Measurements from ENCODE around the gene HOXD12. TPM values are rescaled to one million over a fixed set of nuclear protein-coding genes. Genes with fewer than 3 reads are reported as not detected.

Gene HOXD12
- total RNA-seq, 1 experiment from 2014 or later, result 0.13 TPM

DNA sequence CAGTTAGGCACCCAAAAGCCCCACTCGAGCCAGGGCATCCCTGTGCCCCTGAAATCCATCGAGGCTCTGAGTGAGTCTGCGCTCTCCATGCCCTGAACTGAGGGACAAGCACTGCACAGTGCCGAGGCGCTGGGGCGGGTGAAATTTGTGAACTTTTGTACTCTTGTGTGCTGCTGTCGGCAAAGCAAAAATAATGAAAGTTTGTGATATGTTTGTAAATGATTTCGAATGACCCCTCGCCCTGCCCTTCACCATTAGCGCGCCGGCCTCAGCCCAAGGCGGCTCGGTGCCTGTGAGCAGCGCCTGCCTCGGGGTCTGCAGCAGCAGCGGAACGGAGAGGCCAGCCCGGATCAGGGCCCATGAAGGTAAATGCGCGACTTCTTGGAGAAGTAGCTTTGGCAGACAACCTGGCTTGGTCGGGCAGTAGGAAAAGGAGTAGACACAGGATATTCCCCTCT lies 49.9 kb downstream of the HOXD12 start:
- intact Hi-C loops (cut with micrococcal nuclease; ENCODE audit: unreplicated experiment), result no loop called here

GRCh38 chr2:176149939-176150583 lies 50.5 kb downstream of the HOXD12 start:
- Histone ChIP-seq H3K27me3 (ENCODE audit: control insufficient read depth, insufficient read depth, low read length) (peaks cover 2% of the 10 kb centered on the region; the same call in 1 of the 2 replicates), H3K36me3 (ENCODE audit: control insufficient read depth, insufficient read depth, low read length) (no peaks in the 10 kb centered on the region), H3K9me3 (ENCODE audit: control insufficient read depth, insufficient read depth, low read depth, low read length) (no peaks in the 10 kb centered on the region), H3K4me1 (ENCODE audit: control insufficient read depth, insufficient read depth, low read length) (no peaks in the 10 kb centered on the region), H3K27ac (ENCODE audit: low read length) (no peak overlapping the region), H3K4me3 (ENCODE audit: low read depth in 2 of 2, low read length in 2 of 2) (no peak overlapping the region)
- no TSS peak for BruUV-seq (replicated peaks)
- no peak for ATAC-seq
- in situ Hi-C loops (cut with HindIII; ENCODE audit: low pct_unique_long_range_greater_than_20kb, low sequenced_read_pairs) (no loop called here), intact Hi-C loops (cut with micrococcal nuclease; ENCODE audit: unreplicated experiment) (no loop called here)
- no peak for TF ChIP-seq REST (IDR thresholded peaks at IDR 0.05; ENCODE audit: insufficient read depth in 1 of 2, low read depth in 2 of 2, low read length in 1 of 2)
- no peak for TF ChIP-seq SIN3A (IDR thresholded peaks at IDR 0.05; ENCODE audit: borderline replicate concordance, insufficient read depth, low read depth, low read length)
- no peak for TF ChIP-seq TCF7L2 (IDR thresholded peaks at IDR 0.05; ENCODE audit: low read depth, low read length)
- no peak for TF ChIP-seq POLR2AphosphoS5 (IDR thresholded peaks at IDR 0.05; ENCODE audit: low read depth, low read length)
- TF ChIP-seq CTCF (IDR thresholded peaks at IDR 0.05), result no peak
- ChIA-PET CTCF (no interaction called here), POLR2A (no interaction called here)
- no peak for DNase-seq (ENCODE audit: low read depth, low spot score)

More for the DNA sequence above, 49.9 kb downstream of the HOXD12 start:
- no TSS peak for BruUV-seq (replicated peaks)
- Histone ChIP-seq H3K27ac (ENCODE audit: low read length) (no peak overlapping the region), H3K4me3 (ENCODE audit: low read depth in 2 of 2, low read length in 2 of 2) (no peak overlapping the region), H3K27me3 (ENCODE audit: control insufficient read depth, insufficient read depth, low read length) (no peaks in the 10 kb centered on the region), H3K4me1 (ENCODE audit: control insufficient read depth, insufficient read depth, low read length) (no peaks in the 10 kb centered on the region), H3K9me3 (ENCODE audit: control insufficient read depth, insufficient read depth, low read depth, low read length) (no peaks in the 10 kb centered on the region), H3K36me3 (ENCODE audit: control insufficient read depth, insufficient read depth, low read length) (no peaks in the 10 kb centered on the region)
- TF ChIP-seq REST (IDR thresholded peaks at IDR 0.05; ENCODE audit: insufficient read depth in 1 of 2, low read depth in 2 of 2, low read length in 1 of 2), result no peak
- no peak for TF ChIP-seq SIN3A (IDR thresholded peaks at IDR 0.05; ENCODE audit: borderline replicate concordance, insufficient read depth, low read depth, low read length)
- no peak for TF ChIP-seq TCF7L2 (IDR thresholded peaks at IDR 0.05; ENCODE audit: low read depth, low read length)
- TF ChIP-seq POLR2AphosphoS5 (IDR thresholded peaks at IDR 0.05; ENCODE audit: low read depth, low read length), result no peak
- no peak for TF ChIP-seq CTCF (IDR thresholded peaks at IDR 0.05)
- ChIA-PET POLR2A (no interaction called here), CTCF (no interaction called here)
- in situ Hi-C loops (cut with HindIII; ENCODE audit: low pct_unique_long_range_greater_than_20kb, low sequenced_read_pairs), result no loop called here
- no peak for ATAC-seq
- no peak for DNase-seq (ENCODE audit: low read depth, low spot score)

All from Panc1 (cell line).